Measurements from ENCODE around the gene ABI3BP.

- no peak for TF ChIP-seq POLR2A (IDR thresholded peaks at IDR 0.05; ENCODE audit: low read length)
- TF ChIP-seq GATA1 (IDR thresholded peaks at IDR 0.05; ENCODE audit: low read depth, low read length) = no peak
Observed at GRCh38 chr3:100720426-100720825, 272.8 kb downstream of the ABI3BP start.
